Suppressor macrophage treated with lipopolysaccharide for 1 hour (primary cell): ENCODE data around the gene ZNF264.
"Not testable (repeated sequence)": the region's sequence is repeated elsewhere in the genome, so short reads cannot be mapped to it uniquely, and the experiment has no call there.

Source experiments
- DNase-seq, 3 donors: peaks; one replicate each; pipeline ENCODE4 v3.0.0-alpha.2; 2020 to 2022

Gene ZNF264

GRCh38 chr19:57245959-57246358, 54.7 kb downstream of the ZNF264 start:
- no peak for DNase-seq

- no peak for DNase-seq
Measured at GRCh38 chr19:57248646-57249045, 57.3 kb downstream of the ZNF264 start.

GRCh38 chr19:57249329-57249728, 58.0 kb downstream of the ZNF264 start:
- DNase-seq, result no peak

- DNase-seq, result not testable (repeated sequence)
Measured at GRCh38 chr19:57253767-57254166, 62.5 kb downstream of the ZNF264 start.

GRCh38 chr19:57262044-57262443, 70.7 kb downstream of the ZNF264 start:
- DNase-seq, result no peak

- no peak for DNase-seq
Measured at GRCh38 chr19:57263244-57263741, 72.0 kb downstream of the ZNF264 start.

- DNase-seq, result no peak
Measured at GRCh38 chr19:57267291-57267690, 76.0 kb downstream of the ZNF264 start.

- DNase-seq, result peak in 1 of 3 donors; percentile 21
Measured at GRCh38 chr19:57269515-57270250, 78.4 kb downstream of the ZNF264 start.

GRCh38 chr19:57271280-57271679, 80.0 kb downstream of the ZNF264 start:
- DNase-seq, result no peak
